Middle frontal gyrus (tissue), 1 donor: ENCODE results near the gene RIC3.
A peak's percentile ranks its signal among the peaks of the same experiment; 100 is the strongest.

Source experiments
- DNase-seq: peaks from one replicate; pipeline ENCODE4 v3.0.0-alpha.2; 2015; ENCODE audit warnings: low spot score; ENCODE audit errors: extremely low spot score

The RIC3 gene

GRCh38 chr11:8168485-8169257, at the start of gene RIC3:
Gene RIC3 (minus strand): TSS chr11:8169025. CDS start chr11:8168989, 36 bp downstream.
- peak; percentile 59 for DNase-seq

DNA sequence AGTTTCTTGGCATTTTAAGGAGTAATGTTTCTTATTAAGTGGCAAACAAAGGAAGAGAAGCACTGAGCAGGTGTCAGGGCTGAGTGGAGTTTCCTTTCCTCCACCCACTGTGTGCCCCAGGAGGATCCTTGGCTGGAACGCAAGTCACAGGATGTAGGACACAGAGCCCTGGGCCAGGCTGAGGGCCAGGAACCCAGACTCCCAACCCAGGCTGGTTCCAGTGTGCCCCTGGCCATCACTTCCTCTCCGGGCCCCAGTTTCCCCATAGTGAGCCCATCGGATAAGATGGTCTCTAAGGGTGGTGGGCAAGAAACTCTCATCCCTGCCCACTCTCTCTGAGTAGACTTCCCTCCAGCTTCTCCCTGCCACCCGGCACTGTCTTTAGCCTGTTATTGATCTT, 49.6 kb upstream of the RIC3 start:
- DNase-seq, result no peak

DNA sequence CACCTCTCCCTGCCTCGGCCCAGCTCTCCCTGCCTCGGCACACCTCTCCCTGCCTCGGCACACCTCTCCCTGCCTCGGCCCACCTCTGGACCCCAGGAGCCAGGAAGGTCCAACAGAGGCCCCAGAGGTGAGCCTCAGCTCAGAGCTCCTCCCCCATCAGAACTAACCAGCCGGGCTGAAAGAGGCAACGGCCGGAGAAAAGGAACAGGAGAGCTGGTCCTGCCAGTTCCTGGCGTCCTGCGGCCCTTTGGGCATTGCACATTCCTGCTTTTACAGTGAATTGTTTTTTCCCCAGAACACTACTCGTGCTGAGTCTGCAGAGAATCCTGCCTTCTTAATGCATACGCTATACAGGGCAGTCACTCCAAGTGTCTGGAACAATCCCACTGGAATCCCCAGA, 49.1 kb upstream of the RIC3 start:
- DNase-seq, result no peak

GRCh38 chr11:8217136-8217535, 48.3 kb upstream of the RIC3 start:
- no peak for DNase-seq

GRCh38 chr11:8213376-8213775, 44.6 kb upstream of the RIC3 start:
- DNase-seq, result no peak

DNA sequence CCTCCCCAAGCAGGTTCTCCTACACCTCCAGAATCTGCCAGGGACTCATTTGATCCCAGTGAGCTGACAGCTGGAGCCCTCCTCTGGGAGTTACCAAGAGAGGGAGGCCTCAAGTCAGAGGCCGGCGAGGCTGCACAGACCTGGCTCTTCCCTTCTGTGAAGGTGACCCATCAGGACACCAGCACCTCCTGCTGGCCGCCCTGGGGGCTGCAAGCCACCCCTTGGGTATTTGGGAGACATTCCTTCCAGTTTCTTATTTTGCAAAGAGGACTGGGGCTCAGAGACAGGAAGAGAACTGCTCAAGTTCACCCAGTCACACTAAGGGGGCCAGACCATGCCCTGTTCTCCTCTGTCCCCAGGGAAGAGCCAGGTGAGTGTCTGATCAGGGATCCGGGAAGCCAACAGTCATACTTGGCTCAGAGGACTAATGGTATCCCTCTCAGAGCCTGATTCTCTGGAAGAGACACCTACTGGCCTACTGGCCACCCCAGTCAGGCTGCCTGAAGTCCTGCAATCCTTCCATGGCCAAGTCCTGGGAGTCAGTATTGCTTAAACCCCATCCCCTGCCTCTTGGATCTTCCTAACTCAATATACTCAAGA, 40.5 kb upstream of the RIC3 start:
- DNase-seq, result no peak

DNA sequence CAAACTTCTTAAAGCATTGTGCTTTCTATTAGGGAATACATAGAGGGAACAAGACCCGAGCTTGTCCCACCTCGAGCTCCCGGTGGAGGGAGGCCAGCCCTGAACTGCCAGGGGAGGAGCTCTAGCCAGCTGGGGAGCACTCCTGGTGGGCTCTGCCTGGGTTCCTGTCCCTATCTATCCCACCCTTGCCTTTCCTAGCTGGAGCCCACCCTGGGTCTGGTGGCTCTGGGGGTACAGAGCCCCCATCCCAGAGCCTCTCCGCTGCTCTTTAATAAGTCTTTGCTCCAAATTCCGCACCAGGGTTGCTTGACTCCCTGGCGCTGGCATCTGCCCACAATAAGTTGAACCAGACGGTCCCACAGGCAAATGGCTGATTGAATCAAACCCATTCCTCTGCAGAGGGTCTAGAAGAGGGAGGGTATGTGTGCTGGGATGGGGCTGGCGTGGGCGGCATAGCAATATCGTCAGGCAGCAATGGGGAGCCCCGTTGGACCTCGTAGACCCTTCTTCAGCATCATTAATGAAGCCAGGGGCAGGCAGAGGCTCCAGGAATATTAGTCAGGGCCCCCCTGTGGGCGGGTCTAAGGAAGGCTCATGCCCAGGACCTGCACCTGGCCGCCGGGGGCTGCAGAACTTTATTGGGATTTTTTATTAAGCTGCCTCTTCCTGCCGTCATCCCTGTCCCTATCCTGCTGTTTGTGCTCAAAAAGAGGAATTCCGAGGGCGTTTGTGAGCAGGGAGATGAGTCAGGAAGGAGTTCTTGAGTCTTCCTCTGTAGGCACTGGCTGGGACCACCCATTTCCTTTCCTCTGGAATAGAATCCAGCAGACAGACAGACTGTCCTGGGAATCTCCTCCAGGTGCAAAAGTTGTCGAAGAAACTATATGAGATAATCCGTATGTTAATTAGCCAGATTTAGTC, 38.5 kb upstream of the RIC3 start:
- DNase-seq, result no peak

- peak; percentile 40 for DNase-seq
Measured at GRCh38 chr11:8206251-8207079, 37.6 kb upstream of the RIC3 start.

- no peak for DNase-seq
Measured at GRCh38 chr11:8205566-8205965, 36.7 kb upstream of the RIC3 start.

- no peak for DNase-seq
Measured at GRCh38 chr11:8204596-8204995, 35.8 kb upstream of the RIC3 start.

GRCh38 chr11:8204025-8204424, 35.2 kb upstream of the RIC3 start:
- no peak for DNase-seq

GRCh38 chr11:8203414-8203715, 34.5 kb upstream of the RIC3 start:
- DNase-seq, result no peak

- DNase-seq, result peak; percentile 24
Measured at GRCh38 chr11:8202516-8203413, 33.9 kb upstream of the RIC3 start.

DNA sequence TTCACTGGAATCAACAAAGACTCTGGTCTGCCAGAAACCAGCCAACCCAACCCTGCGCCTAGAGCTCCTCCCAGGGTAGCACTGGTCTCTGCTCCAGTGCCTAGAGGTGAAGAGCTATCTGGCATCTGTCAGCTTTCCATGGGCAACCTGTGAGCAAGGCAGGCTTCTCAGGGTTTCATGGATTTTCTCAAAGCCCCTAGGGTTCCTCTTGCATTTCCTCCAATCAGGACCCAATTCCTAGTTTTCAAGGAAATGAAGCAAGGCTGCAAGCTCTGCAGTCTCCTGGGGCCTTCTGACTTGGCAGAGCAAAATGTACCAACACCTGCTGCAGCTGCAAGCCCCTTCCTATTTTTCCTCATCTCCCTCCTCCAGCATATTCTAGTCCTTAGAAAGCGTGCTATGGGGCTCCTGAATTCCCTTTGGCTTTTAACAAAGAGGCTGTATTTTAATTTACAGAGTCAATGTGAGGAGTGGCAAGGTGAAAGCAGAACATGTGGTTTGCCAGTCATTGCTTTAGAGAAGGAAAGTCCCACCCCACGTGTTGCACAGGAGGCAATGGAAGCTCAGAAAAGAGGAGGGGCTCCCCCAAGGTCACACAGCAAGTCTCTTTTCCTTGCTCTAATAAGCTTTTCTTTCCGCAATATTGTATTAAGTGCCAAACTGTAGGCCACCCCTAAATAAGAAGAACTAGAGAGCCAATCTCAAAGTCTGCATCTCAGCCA, 33.0 kb upstream of the RIC3 start:
- no peak for DNase-seq

GRCh38 chr11:8199676-8200075, 30.9 kb upstream of the RIC3 start:
- no peak for DNase-seq

DNA sequence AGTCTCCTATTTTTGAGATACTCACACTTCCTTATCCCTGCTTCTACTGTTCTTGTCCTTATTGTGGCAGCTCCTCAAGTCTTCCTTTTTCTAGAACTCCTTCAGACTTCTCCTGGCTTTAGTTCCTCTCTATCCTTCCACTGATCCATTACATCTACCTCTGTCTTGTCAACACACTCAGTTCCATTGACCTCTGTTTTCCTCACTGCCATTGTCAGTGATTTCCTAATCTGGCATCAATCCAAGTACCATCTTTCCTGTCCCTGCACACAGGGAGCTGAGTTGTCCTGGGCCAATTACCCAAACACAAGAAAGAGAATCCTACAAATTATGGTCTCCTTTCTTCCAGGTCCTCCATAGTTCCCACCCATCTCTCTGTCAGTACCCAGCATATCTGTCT, 27.9 kb upstream of the RIC3 start:
- no peak for DNase-seq

DNA sequence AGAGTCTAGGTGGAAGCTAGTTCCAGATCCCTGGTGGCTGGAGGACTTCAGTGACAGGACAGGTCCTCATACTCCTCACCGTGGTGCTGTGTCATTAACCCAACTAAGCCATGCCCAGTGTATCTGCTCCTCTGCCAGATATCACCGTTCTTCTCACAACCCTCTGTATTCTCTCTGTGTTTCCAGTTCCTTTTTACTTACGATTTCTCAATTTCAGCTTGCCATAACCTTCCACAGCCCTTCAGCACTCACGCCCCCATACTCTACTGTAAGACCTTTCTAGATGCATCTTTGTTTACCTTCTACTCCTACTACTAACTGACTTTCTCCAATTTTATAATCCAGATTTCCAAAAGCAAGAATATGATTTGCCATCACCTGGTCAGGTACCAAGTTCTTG, 26.1 kb upstream of the RIC3 start:
- DNase-seq, result no peak

DNA sequence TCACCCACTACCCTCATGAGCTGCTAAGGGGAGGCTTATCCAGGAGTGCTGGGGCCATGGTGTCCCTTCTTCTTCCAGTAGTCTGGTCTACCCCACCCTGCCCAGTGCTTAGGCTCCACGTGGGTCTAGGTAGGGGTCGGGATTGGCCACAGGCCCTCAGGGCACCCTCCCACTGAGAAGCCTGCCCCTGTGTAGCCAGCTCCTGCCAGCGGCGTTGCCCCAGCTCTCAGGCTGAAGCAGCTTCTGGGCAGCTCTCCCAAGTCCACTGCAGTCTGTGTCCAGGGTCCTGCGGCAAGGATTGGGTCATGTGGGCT, 24.0 kb upstream of the RIC3 start:
- DNase-seq, result no peak

DNA sequence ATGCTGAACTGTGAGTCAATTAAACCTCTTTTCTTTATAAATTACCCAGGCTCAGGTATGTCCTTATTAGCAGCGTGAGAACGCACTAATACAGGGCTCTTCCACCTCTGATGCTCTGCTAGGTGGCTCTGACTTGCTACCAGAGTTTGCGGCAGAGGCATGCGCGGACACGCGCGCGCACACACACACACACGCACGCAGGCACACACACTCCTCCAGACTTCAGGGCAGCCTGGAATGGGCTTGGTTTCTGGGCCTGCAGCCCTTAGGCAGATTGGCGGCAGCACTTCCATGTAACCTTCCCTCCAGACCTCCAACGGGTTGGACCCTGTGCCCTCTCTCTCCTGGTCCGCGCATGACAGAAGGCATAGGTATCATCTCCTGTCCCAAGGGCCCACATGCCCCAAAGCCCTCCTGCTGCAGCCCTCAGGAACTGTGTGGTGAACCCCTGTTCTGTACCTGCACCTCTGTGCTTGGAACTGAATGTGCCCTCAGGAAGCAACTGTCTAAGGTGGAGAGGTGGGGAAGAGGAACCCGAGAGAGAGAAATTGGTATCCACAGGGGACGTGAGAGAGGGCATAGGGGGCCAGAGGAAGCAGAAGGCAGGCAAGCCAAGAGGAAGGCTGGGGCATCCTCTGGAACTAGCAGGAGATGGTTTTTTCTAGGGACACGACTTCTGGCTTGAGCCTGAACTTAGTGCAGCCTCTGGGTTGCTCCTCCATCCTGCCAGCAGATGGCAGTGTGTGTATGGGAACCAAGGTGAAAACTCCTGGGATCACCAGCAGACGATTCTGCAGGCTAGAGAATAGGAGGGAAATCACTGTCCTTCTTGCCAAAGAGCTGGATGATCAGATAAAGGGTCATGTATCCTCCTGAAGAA, 23.4 kb upstream of the RIC3 start:
- DNase-seq, result peak; percentile 62
